CD4-positive, alpha-beta T cell treated with Interleukin-2 at 100 ng/mL for 4 hours (primary cell): ENCODE measurements around the gene THBD.

ENCODE experiments used
- DNase-seq: peaks from one replicate; pipeline ENCODE4 v3.0.0-alpha.2; 2020; ENCODE audit warnings: low spot score

Gene THBD

GRCh38 chr20:23049201-23050075 lies at the start of gene THBD:
Gene THBD, minus strand, starts transcription at chr20:23049672. Its CDS starts 168 bp downstream, at chr20:23049504.
- DNase-seq = no peak

- no peak for DNase-seq
Observed at GRCh38 chr20:23097636-23098580, 48.4 kb upstream of the THBD start.

GRCh38 chr20:23096986-23097520 lies 47.6 kb upstream of the THBD start:
- no peak for DNase-seq

GRCh38 chr20:23096097-23096496 lies 46.6 kb upstream of the THBD start:
- DNase-seq = no peak

- no peak for DNase-seq
Observed at GRCh38 chr20:23095499-23095898, 46.0 kb upstream of the THBD start.

GRCh38 chr20:23094927-23095326 lies 45.5 kb upstream of the THBD start:
- DNase-seq = no peak

- no peak for DNase-seq
Observed at GRCh38 chr20:23094213-23094896, 44.9 kb upstream of the THBD start.

GRCh38 chr20:23093613-23094012 lies 44.1 kb upstream of the THBD start:
- DNase-seq = no peak

GRCh38 chr20:23092861-23093495 lies 43.5 kb upstream of the THBD start:
- DNase-seq = no peak

GRCh38 chr20:23092384-23092756 lies 42.9 kb upstream of the THBD start:
- no peak for DNase-seq

- no peak for DNase-seq
Observed at GRCh38 chr20:23091721-23092383, 42.4 kb upstream of the THBD start.

- DNase-seq = no peak
Observed at GRCh38 chr20:23090878-23091277, 41.4 kb upstream of the THBD start.

- DNase-seq = no peak
Observed at GRCh38 chr20:23090147-23090546, 40.7 kb upstream of the THBD start.

GRCh38 chr20:23088866-23089265 lies 39.4 kb upstream of the THBD start:
- DNase-seq = no peak

- no peak for DNase-seq
Observed at GRCh38 chr20:23087587-23088251, 38.2 kb upstream of the THBD start.

- DNase-seq = no peak
Observed at GRCh38 chr20:23086931-23087411, 37.5 kb upstream of the THBD start.

- peak; percentile 17 for DNase-seq
Observed at GRCh38 chr20:23086056-23086566, 36.6 kb upstream of the THBD start, which contains the start of gene CD93. Gene CD93, minus strand, starts transcription at chr20:23086324. Its CDS starts 132 bp downstream, at chr20:23086192.

GRCh38 chr20:23085436-23086055 lies 36.1 kb upstream of the THBD start:
- DNase-seq = no peak

- no peak for DNase-seq
Observed at GRCh38 chr20:23084845-23085365, 35.4 kb upstream of the THBD start.
